ENCODE data around the gene ANXA6.

The ANXA6 gene

GRCh38 chr5:151100681-151101080 lies 56.9 kb downstream of the ANXA6 start:
- TF ChIP-seq GATA3 (IDR thresholded peaks at IDR 0.05; ENCODE audit: low read depth, low read length) (no peak), GATA2 (IDR thresholded peaks at IDR 0.05; ENCODE audit: low read depth, low read length) (no peak)

GRCh38 chr5:151098768-151099121 lies 58.8 kb downstream of the ANXA6 start:
- no peak for TF ChIP-seq GATA2 (IDR thresholded peaks at IDR 0.05; ENCODE audit: low read depth, low read length)
- no peak for TF ChIP-seq GATA3 (IDR thresholded peaks at IDR 0.05; ENCODE audit: low read depth, low read length)

- TF ChIP-seq GATA2 (IDR thresholded peaks at IDR 0.05; ENCODE audit: low read depth, low read length), result no peak
- no peak for TF ChIP-seq GATA3 (IDR thresholded peaks at IDR 0.05; ENCODE audit: low read depth, low read length)
Observed at GRCh38 chr5:151097820-151098767, 59.5 kb downstream of the ANXA6 start.

GRCh38 chr5:151097061-151097460 lies 60.5 kb downstream of the ANXA6 start:
- TF ChIP-seq GATA2 (IDR thresholded peaks at IDR 0.05; ENCODE audit: low read depth, low read length) (no peak), GATA3 (IDR thresholded peaks at IDR 0.05; ENCODE audit: low read depth, low read length) (no peak)

- TF ChIP-seq GATA3 (IDR thresholded peaks at IDR 0.05; ENCODE audit: low read depth, low read length) (no peak), GATA2 (IDR thresholded peaks at IDR 0.05; ENCODE audit: low read depth, low read length) (no peak)
Observed at GRCh38 chr5:151096001-151096373, 61.6 kb downstream of the ANXA6 start.

- no peak for TF ChIP-seq GATA3 (IDR thresholded peaks at IDR 0.05; ENCODE audit: low read depth, low read length)
- no peak for TF ChIP-seq GATA2 (IDR thresholded peaks at IDR 0.05; ENCODE audit: low read depth, low read length)
Observed at GRCh38 chr5:151095341-151096000, 62.1 kb downstream of the ANXA6 start.

GRCh38 chr5:151094852-151095245 lies 62.7 kb downstream of the ANXA6 start:
- no peak for TF ChIP-seq GATA3 (IDR thresholded peaks at IDR 0.05; ENCODE audit: low read depth, low read length)
- TF ChIP-seq GATA2 (IDR thresholded peaks at IDR 0.05; ENCODE audit: low read depth, low read length), result no peak

- TF ChIP-seq GATA3 (IDR thresholded peaks at IDR 0.05; ENCODE audit: low read depth, low read length), result no peak
Observed at GRCh38 chr5:151094030-151094851, 63.3 kb downstream of the ANXA6 start.

GRCh38 chr5:151093476-151093889 lies 64.1 kb downstream of the ANXA6 start:
- TF ChIP-seq GATA3 (IDR thresholded peaks at IDR 0.05; ENCODE audit: low read depth, low read length), result no peak
- no peak for TF ChIP-seq GATA2 (IDR thresholded peaks at IDR 0.05; ENCODE audit: low read depth, low read length)

GRCh38 chr5:151092762-151093161 lies 64.8 kb downstream of the ANXA6 start:
- TF ChIP-seq GATA2 (IDR thresholded peaks at IDR 0.05; ENCODE audit: low read depth, low read length) (no peak), GATA3 (IDR thresholded peaks at IDR 0.05; ENCODE audit: low read depth, low read length) (no peak)

- TF ChIP-seq GATA3 (IDR thresholded peaks at IDR 0.05; ENCODE audit: low read depth, low read length), result no peak
- no peak for TF ChIP-seq GATA2 (IDR thresholded peaks at IDR 0.05; ENCODE audit: low read depth, low read length)
Observed at GRCh38 chr5:151089726-151090125, 67.9 kb downstream of the ANXA6 start.

- TF ChIP-seq GATA2 (IDR thresholded peaks at IDR 0.05; ENCODE audit: low read depth, low read length) (no peak), GATA3 (IDR thresholded peaks at IDR 0.05; ENCODE audit: low read depth, low read length) (no peak)
Observed at GRCh38 chr5:151088986-151089385, 68.6 kb downstream of the ANXA6 start.

GRCh38 chr5:151087486-151087885 lies 70.1 kb downstream of the ANXA6 start:
- TF ChIP-seq GATA2 (IDR thresholded peaks at IDR 0.05; ENCODE audit: low read depth, low read length) (no peak), GATA3 (IDR thresholded peaks at IDR 0.05; ENCODE audit: low read depth, low read length) (no peak)

- TF ChIP-seq GATA2 (IDR thresholded peaks at IDR 0.05; ENCODE audit: low read depth, low read length) (no peak), GATA3 (IDR thresholded peaks at IDR 0.05; ENCODE audit: low read depth, low read length) (no peak)
Observed at GRCh38 chr5:151086905-151087360, 70.6 kb downstream of the ANXA6 start.
